ENCODE results near the gene RFX3.

GRCh38 chr9:3458806-3459475 lies 66.9 kb downstream of the RFX3 start:
- TF ChIP-seq, protein P1, sequence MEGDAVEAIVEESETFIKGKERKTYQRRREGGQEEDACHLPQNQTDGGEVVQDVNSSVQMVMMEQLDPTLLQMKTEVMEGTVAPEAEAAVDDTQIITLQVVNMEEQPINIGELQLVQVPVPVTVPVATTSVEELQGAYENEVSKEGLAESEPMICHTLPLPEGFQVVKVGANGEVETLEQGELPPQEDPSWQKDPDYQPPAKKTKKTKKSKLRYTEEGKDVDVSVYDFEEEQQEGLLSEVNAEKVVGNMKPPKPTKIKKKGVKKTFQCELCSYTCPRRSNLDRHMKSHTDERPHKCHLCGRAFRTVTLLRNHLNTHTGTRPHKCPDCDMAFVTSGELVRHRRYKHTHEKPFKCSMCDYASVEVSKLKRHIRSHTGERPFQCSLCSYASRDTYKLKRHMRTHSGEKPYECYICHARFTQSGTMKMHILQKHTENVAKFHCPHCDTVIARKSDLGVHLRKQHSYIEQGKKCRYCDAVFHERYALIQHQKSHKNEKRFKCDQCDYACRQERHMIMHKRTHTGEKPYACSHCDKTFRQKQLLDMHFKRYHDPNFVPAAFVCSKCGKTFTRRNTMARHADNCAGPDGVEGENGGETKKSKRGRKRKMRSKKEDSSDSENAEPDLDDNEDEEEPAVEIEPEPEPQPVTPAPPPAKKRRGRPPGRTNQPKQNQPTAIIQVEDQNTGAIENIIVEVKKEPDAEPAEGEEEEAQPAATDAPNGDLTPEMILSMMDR (IDR thresholded peaks at IDR 0.05), result no peak
- no peak for TF ChIP-seq POLR2A (IDR thresholded peaks at IDR 0.05)

All from body of pancreas (tissue), 4 donors.